Endothelial cell of umbilical vein (primary cell): Measurements from ENCODE around the gene MYT1. TPM values are rescaled to one million over a fixed set of nuclear protein-coding genes. Genes with fewer than 3 reads are reported as not detected.

Experiments
- BruUV-seq: library from RNA; stranded (reverse); fragments of 400-500 nt; replicated peaks from 2 replicates; lab custom pipeline; 2021; lab: Mats Ljungman, UMichigan
- CTCF ChIA-PET: fragments of 300-600, 350-600 bp; sonication (Branson Sonifier 250); formaldehyde crosslinking; loops from one replicate; lab custom pipeline; 2021; ENCODE audit warnings: antibody characterized with exemption, inconsistent platforms; lab: Charles Lee
- POLR2A ChIA-PET: fragments of 300-600, 350-600 bp; sonication (Branson Sonifier 250); formaldehyde crosslinking; loops from one replicate; lab custom pipeline; 2021; ENCODE audit warnings: antibody characterized with exemption, inconsistent platforms; lab: Charles Lee
- DNase-seq: peaks from one replicate; pipeline ENCODE4 v3.0.0-alpha.2; 2011; ENCODE audit warnings: low read depth, low spot score
- FAIRE-seq: peaks from 2 replicates; lab custom pipeline; 2011; peaks lifted over from hg19 to GRCh38; lab: Jason Lieb, UNC
- H2AFZ ChIP-seq: 2 replicates; pipeline ENCODE4 v1.6.0; 2012; ENCODE audit warnings: low read depth, low read length, control low read depth, inconsistent platforms
- H3K27ac ChIP-seq: 2 replicates; pipeline ENCODE4 v1.5.1; 2011; ENCODE audit warnings: low read depth, mild to moderate bottlenecking, control low read depth, low read length, moderate library complexity; ENCODE audit not compliant: insufficient read depth
- H3K27me3 ChIP-seq, 2 experiments: 2 replicates each; pipeline versions ENCODE4 v1.6.0 to v1.6.1; 2011; ENCODE audit warnings: low read length in 2 of 2, mixed read lengths in 1 of 2; ENCODE audit not compliant: control insufficient read depth in 2 of 2, insufficient read depth in 2 of 2
- H3K36me3 ChIP-seq, 2 experiments: 2 replicates in 1 of 2; 3 replicates in 1 of 2; pipeline ENCODE4 v1.5.1; 2011; ENCODE audit warnings: low read length in 2 of 2, mild to moderate bottlenecking in 1 of 2, moderate library complexity in 1 of 2; ENCODE audit not compliant: control insufficient read depth in 2 of 2, insufficient read depth in 2 of 2; ENCODE audit errors: extremely low read depth in 1 of 2
- H3K4me1 ChIP-seq: 3 replicates; pipeline ENCODE4 v1.5.1; 2011; ENCODE audit warnings: mild to moderate bottlenecking, low read length; ENCODE audit not compliant: control insufficient read depth, insufficient read depth; ENCODE audit errors: extremely low read depth
- H3K4me2 ChIP-seq: 2 replicates; pipeline ENCODE4 v1.6.1; 2011; ENCODE audit warnings: low read length, control low read depth, mixed read lengths; ENCODE audit not compliant: insufficient read depth
- H3K4me3 ChIP-seq, 3 experiments: fragments of 200-600 bp in 1 of 3; sonication (generic), shearing (Covaris generic) in 1 of 3; replicated peaks in 1 of 3; 2 replicates each; pipeline ENCODE4 v1.5.1; 2011 to 2016; ENCODE audit warnings: control low read depth in 3 of 3, low read length in 3 of 3, mild to moderate bottlenecking in 2 of 3, inconsistent platforms in 1 of 3, low read depth in 1 of 3, moderate library complexity in 1 of 3; ENCODE audit not compliant: insufficient read depth in 1 of 3
- H3K79me2 ChIP-seq: 2 replicates; pipeline ENCODE4 v1.6.0; 2012; ENCODE audit warnings: low read length, inconsistent platforms; ENCODE audit not compliant: control insufficient read depth, insufficient read depth
- H3K9ac ChIP-seq: replicated peaks from 2 replicates; pipeline ENCODE3; 2011; ENCODE audit warnings: low read length, control low read depth; ENCODE audit not compliant: insufficient read depth; ENCODE audit errors: extremely low read depth
- H3K9me1 ChIP-seq: replicated peaks from 3 replicates; pipeline ENCODE4 v1.6.0; 2011; ENCODE audit warnings: mild to moderate bottlenecking, low read length; ENCODE audit not compliant: control insufficient read depth, insufficient read depth; ENCODE audit errors: extremely low read depth
- H3K9me3 ChIP-seq: replicated peaks from 2 replicates; pipeline ENCODE4 v1.5.1; 2012; ENCODE audit warnings: low read length, inconsistent platforms; ENCODE audit not compliant: control insufficient read depth, insufficient read depth
- H4K20me1 ChIP-seq: replicated peaks from 2 replicates; pipeline ENCODE3; 2011; ENCODE audit warnings: mild to moderate bottlenecking, low read length; ENCODE audit not compliant: control insufficient read depth, insufficient read depth; ENCODE audit errors: extremely low read depth
- CTCF ChIP-seq, 2 donors: IDR thresholded peaks; 1 replicate in 1 of 2; 2 replicates in 1 of 2; pipeline ENCODE4 v1.5.1; 2011; ENCODE audit warnings: low read length in 2 of 2, mild to moderate bottlenecking in 2 of 2, moderate library complexity in 2 of 2, control low read depth in 1 of 2, inconsistent platforms in 1 of 2, low read depth in 1 of 2; ENCODE audit not compliant: insufficient read depth in 1 of 2; ENCODE audit errors: extremely low read depth in 1 of 2
- EZH2 ChIP-seq: IDR thresholded peaks from 2 replicates; pipeline ENCODE4 v1.6.1; 2012; ENCODE audit warnings: borderline replicate concordance, low read depth, mild to moderate bottlenecking, moderate library complexity, low read length, inconsistent platforms; ENCODE audit not compliant: severe bottlenecking
- FOS ChIP-seq: IDR thresholded peaks from 2 replicates; pipeline ENCODE4 v1.6.1; 2011; ENCODE audit warnings: mild to moderate bottlenecking, low read length, moderate library complexity, borderline replicate concordance; ENCODE audit not compliant: insufficient read depth
- GATA2 ChIP-seq: IDR thresholded peaks from 2 replicates; pipeline ENCODE4 v1.7.0; 2011; ENCODE audit warnings: low read depth, mild to moderate bottlenecking, moderate library complexity, mixed read lengths, low read length; ENCODE audit not compliant: insufficient read length, insufficient read depth
- JUN ChIP-seq: IDR thresholded peaks from 2 replicates; pipeline ENCODE4 v1.6.1; 2011; ENCODE audit warnings: borderline replicate concordance, low read depth; ENCODE audit not compliant: insufficient read length, insufficient read depth
- MAX ChIP-seq: IDR thresholded peaks from 2 replicates; pipeline ENCODE4 v1.6.1; 2011; ENCODE audit not compliant: insufficient read depth, insufficient read length
- MYC ChIP-seq: IDR thresholded peaks from one replicate; pipeline ENCODE4 v1.6.1; 2011; ENCODE audit warnings: mild to moderate bottlenecking, low read depth, low read length
- POLR2A ChIP-seq: IDR thresholded peaks from 2 replicates; pipeline ENCODE4 v1.6.1; 2012; ENCODE audit warnings: low read depth, mild to moderate bottlenecking, control low read depth, low read length
- POLR2AphosphoS5 ChIP-seq: IDR thresholded peaks from 2 replicates; pipeline ENCODE4 v1.6.1; 2012; ENCODE audit warnings: low read depth, mild to moderate bottlenecking, control low read depth, low read length, moderate library complexity; ENCODE audit not compliant: insufficient read depth
- dilution Hi-C: fragments of 300-500 bp; cut with MboI; formaldehyde crosslinking; loops from one replicate; pipeline ENCODE4 v1.15.0; 2019; ENCODE audit warnings: low sequenced_read_pairs; ENCODE audit not compliant: extremely low pct_ligation_motif_present
- intact Hi-C: fragments of 100-400 bp; cut with micrococcal nuclease; formaldehyde crosslinking; loops from one replicate; pipeline ENCODE4 v1.10.0; 2022
- polyA plus RNA-seq, 4 experiments: library from polyadenylated mRNA; depleted of rRNA in 3 of 4; stranded (reverse) in 3 of 4; unstranded in 1 of 4; fragments of >200 nt; gene quantifications; 2 replicates each; pipeline versions ENCODE4 v1.2.1 to v1.2.3, GENCODE V29; 2011 to 2012; ENCODE audit warnings: missing spikeins in 1 of 4
- total RNA-seq: library from RNA; stranded (reverse); gene quantifications from 2 replicates; pipeline ENCODE4 v1.2.3, GENCODE V29; 2021

MYT1 gene
- total and polyA plus RNA-seq, 2 donors (not counting 3 experiments of a cell fraction or from before 2014, with no cell fraction given) = not detected

DNA sequence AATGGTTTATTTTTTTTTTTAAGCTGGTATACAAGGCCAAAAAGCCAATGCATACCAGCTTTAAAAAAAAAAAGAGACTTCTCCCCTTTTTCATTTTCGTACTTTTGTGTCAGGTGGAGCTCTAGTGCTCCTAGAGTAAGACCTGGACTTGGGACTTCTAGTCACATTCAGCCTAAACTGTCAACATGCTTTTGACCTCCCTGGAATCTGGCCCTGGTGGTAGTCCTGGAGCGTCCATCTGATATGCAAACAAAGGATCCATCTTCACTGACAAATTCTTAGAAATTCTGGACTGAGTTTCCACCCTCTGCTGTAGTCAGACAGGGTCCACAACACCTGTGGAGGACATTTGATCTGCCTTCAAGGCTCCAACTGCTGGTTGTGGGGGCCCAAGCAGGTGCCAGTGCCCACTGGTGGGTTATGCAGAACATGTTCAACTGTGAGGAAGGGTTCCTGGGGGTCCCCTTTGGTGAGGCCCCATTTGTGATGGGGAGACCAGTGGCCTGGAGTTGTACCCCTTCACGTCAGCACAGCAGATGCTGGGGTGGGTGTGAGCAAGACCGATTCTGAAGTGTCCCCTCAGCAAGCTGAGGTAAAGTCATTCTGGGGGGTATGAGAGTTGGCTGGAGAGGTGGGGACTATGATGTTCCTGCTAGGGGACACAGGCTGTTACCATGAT, 78.7 kb downstream of the MYT1 start:
- Histone ChIP-seq H3K4me1 (no peaks in the 10 kb centered on the region), H3K9me3 (no peaks in the 10 kb centered on the region), H3K36me3 (no peaks in the 10 kb centered on the region), H3K9ac (no peak overlapping the region), H3K9me1 (no peaks in the 10 kb centered on the region), H3K79me2 (no peaks in the 10 kb centered on the region), H3K27ac (no peak overlapping the region), H3K27me3 (peaks cover 0 to 3% of the 10 kb centered on the region in 2 experiments), H3K4me2 (no peak overlapping the region), H2AFZ (no peak overlapping the region), H3K4me3 (no peak overlapping the region), H4K20me1 (no peaks in the 10 kb centered on the region)
- POLR2A ChIA-PET = no interaction called here
- FAIRE-seq (no peak), DNase-seq (no peak)
- CTCF ChIA-PET = interaction anchor here (1.1 kb wide), 1 partner anchor 9 kb away, joined by 3 read pairs; no protein-coding TSS in a partner anchor
- intact Hi-C loops (no loop called here), dilution Hi-C loops (no loop called here)
- no TSS peak for BruUV-seq
- TF ChIP-seq POLR2AphosphoS5 = no peak
- no peak for TF ChIP-seq GATA2
- TF ChIP-seq POLR2A = no peak
- no peak for TF ChIP-seq EZH2
- TF ChIP-seq CTCF (IDR thresholded peaks at IDR 0.05; ENCODE audit: extremely low read depth in 1 of 2, insufficient read depth in 1 of 2, low read depth in 1 of 2, low read length in 2 of 2) = no peak
- TF ChIP-seq MAX = no peak
- no peak for TF ChIP-seq MYC
- no peak for TF ChIP-seq JUN
- TF ChIP-seq FOS = no peak
